ENCODE results near the gene ALG1L2. TPM values are rescaled to one million over a fixed set of nuclear protein-coding genes. Genes with fewer than 3 reads are reported as not detected.
"Not testable (repeated sequence)": the region's sequence is repeated elsewhere in the genome, so short reads cannot be mapped to it uniquely, and the experiment has no call there.

ALG1L2 gene
- total RNA-seq, 1 donor from 2014 or later, result 1.5 TPM

GRCh38 chr3:130088061-130088460 is 6.4 kb downstream of the ALG1L2 start:
- Histone ChIP-seq H3K27ac (no peak overlapping the region), H3K9me3 (no peaks in the 10 kb centered on the region), H3K4me1 (no peaks in the 10 kb centered on the region), H3K27me3 (no peaks in the 10 kb centered on the region), H3K36me3 (no peaks in the 10 kb centered on the region), H3K4me3 (no peak overlapping the region)
- ATAC-seq (no peak), DNase-seq (no peak)
- no peak for TF ChIP-seq CTCF (IDR thresholded peaks at IDR 0.05)
- intact Hi-C loops (cut with DNase I), result no loop called here

GRCh38 chr3:130090681-130091080 is 9.1 kb downstream of the ALG1L2 start:
- DNase-seq, H3K27ac ChIP-seq, H3K4me3 ChIP-seq, ATAC-seq, H3K27me3 ChIP-seq, H3K36me3 ChIP-seq, H3K9me3 ChIP-seq, H3K4me1 ChIP-seq: not testable (repeated sequence)
- intact Hi-C loops (cut with DNase I), result loop anchor here (10.0 kb wide), 1 partner anchor 146 kb away; no protein-coding TSS in a partner anchor

GRCh38 chr3:130091958-130092357 is 10.3 kb downstream of the ALG1L2 start:
- Histone ChIP-seq H3K27me3 (no peaks in the 10 kb centered on the region), H3K9me3 (no peaks in the 10 kb centered on the region), H3K4me3 (no peak overlapping the region), H3K27ac (no peak overlapping the region), H3K4me1 (no peaks in the 10 kb centered on the region), H3K36me3 (no peaks in the 10 kb centered on the region)
- DNase-seq (no peak), ATAC-seq (no peak)
- no peak for TF ChIP-seq CTCF (IDR thresholded peaks at IDR 0.05)
- intact Hi-C loops (cut with DNase I), result loop anchor here (10.0 kb wide), 1 partner anchor 147 kb away; no protein-coding TSS in a partner anchor

GRCh38 chr3:130093741-130094391 is 12.2 kb downstream of the ALG1L2 start:
- Histone ChIP-seq H3K9me3 (no peaks in the 10 kb centered on the region), H3K36me3 (no peaks in the 10 kb centered on the region), H3K27ac (no peak overlapping the region), H3K4me1 (no peaks in the 10 kb centered on the region), H3K27me3 (no peaks in the 10 kb centered on the region), H3K4me3 (peak overlapping the region; percentile 19)
- intact Hi-C loops (cut with DNase I), result loop anchor here (10.0 kb wide), 1 partner anchor 149 kb away; no protein-coding TSS in a partner anchor
- TF ChIP-seq CTCF (IDR thresholded peaks at IDR 0.05), result no peak
- DNase-seq (no peak), ATAC-seq (no peak)

- not testable (repeated sequence) for H3K4me3 ChIP-seq, H3K27ac ChIP-seq, H3K9me3 ChIP-seq, ATAC-seq, H3K4me1 ChIP-seq, H3K27me3 ChIP-seq, H3K36me3 ChIP-seq
- peak; percentile 77 for DNase-seq
- intact Hi-C loops (cut with DNase I), result loop anchor here (10.0 kb wide), 1 partner anchor 150 kb away; no protein-coding TSS in a partner anchor
These were observed 12.9 kb downstream of the ALG1L2 start for GRCh38 chr3:130094491-130094941.

GRCh38 chr3:130095858-130096257 is 14.2 kb downstream of the ALG1L2 start:
- not testable (repeated sequence) for ATAC-seq, H3K27ac ChIP-seq, H3K9me3 ChIP-seq, H3K4me1 ChIP-seq, DNase-seq, H3K4me3 ChIP-seq, H3K27me3 ChIP-seq, H3K36me3 ChIP-seq
- intact Hi-C loops (cut with DNase I), result loop anchor here (10.0 kb wide), 1 partner anchor 151 kb away; no protein-coding TSS in a partner anchor

GRCh38 chr3:130097096-130097495 is 15.5 kb downstream of the ALG1L2 start:
- not testable (repeated sequence) for H3K27me3 ChIP-seq, H3K4me3 ChIP-seq, H3K36me3 ChIP-seq, H3K4me1 ChIP-seq, ATAC-seq, DNase-seq, H3K9me3 ChIP-seq, H3K27ac ChIP-seq
- intact Hi-C loops (cut with DNase I), result loop anchor here (10.0 kb wide), 1 partner anchor 152 kb away; no protein-coding TSS in a partner anchor
